Naive thymus-derived CD4-positive, alpha-beta T cell (primary cell): ENCODE results near the gene MSRB1. TPM values are rescaled to one million over a fixed set of nuclear protein-coding genes. Genes with fewer than 3 reads are reported as not detected.

ENCODE experiments used
- ATAC-seq: fragments of 150-1000 bp; cut with Tn5 transposase; 2 replicates; pipeline ENCODE4 v1.10.0; 2021; ENCODE audit warnings: mild to moderate bottlenecking, moderate library complexity
- CTCF ChIA-PET: fragments of 350-600 bp; sonication (Branson Sonifier 250); formaldehyde crosslinking; loops from one replicate; lab custom pipeline; 2021; ENCODE audit warnings: antibody characterized with exemption; lab: Charles Lee
- POLR2A ChIA-PET: fragments of 350-600 bp; sonication (Branson Sonifier 250); formaldehyde crosslinking; loops from one replicate; lab custom pipeline; 2021; ENCODE audit warnings: antibody characterized with exemption, inconsistent platforms; lab: Charles Lee
- DNase-seq, 9 donors: peaks; one replicate each; pipeline versions ENCODE4 v3.0.0 to v3.0.0-alpha.2; 2020 to 2022; ENCODE audit warnings: mixed read lengths in 1 of 9
- H3K27ac ChIP-seq: one replicate; pipeline ENCODE4 v1.7.0; 2013; ENCODE audit warnings: mild to moderate bottlenecking, low read depth, low read length, moderate library complexity
- H3K27me3 ChIP-seq, 2 donors: one replicate each; pipeline ENCODE4 v1.7.0; 2013; ENCODE audit warnings: low read length in 2 of 2, mild to moderate bottlenecking in 2 of 2, moderate library complexity in 2 of 2; ENCODE audit not compliant: control insufficient read depth in 2 of 2, insufficient read depth in 2 of 2
- H3K36me3 ChIP-seq, 3 experiments: 1 replicate in 2 of 3; 2 replicates in 1 of 3; pipeline ENCODE4 v1.7.0; 2013; ENCODE audit warnings: low read length in 3 of 3, mild to moderate bottlenecking in 3 of 3, moderate library complexity in 1 of 3; ENCODE audit not compliant: insufficient read depth in 3 of 3, control insufficient read depth in 2 of 3
- H3K4me1 ChIP-seq, 2 donors: one replicate each; pipeline ENCODE4 v1.7.0; 2013; ENCODE audit warnings: low read length in 2 of 2, mild to moderate bottlenecking in 2 of 2, moderate library complexity in 1 of 2; ENCODE audit not compliant: control insufficient read depth in 2 of 2, insufficient read depth in 2 of 2
- H3K4me3 ChIP-seq: 2 replicates; pipeline ENCODE4 v1.7.0; 2013; ENCODE audit warnings: mild to moderate bottlenecking, low read length
- H3K9me3 ChIP-seq, 3 experiments: 1 replicate in 2 of 3; 2 replicates in 1 of 3; pipeline ENCODE4 v1.7.0; 2013; ENCODE audit warnings: low read length in 3 of 3; ENCODE audit not compliant: control insufficient read depth in 2 of 3
- H3K27ac Mint-ChIP-seq, 9 donors: one replicate each; pipeline ENCODE4 v1.8.0; 2020 to 2022; ENCODE audit warnings: mixed read lengths in 9 of 9, mild to moderate bottlenecking in 8 of 9, moderate library complexity in 5 of 9, inconsistent platforms in 2 of 9
- H3K27me3 Mint-ChIP-seq, 5 donors: one replicate each; pipeline ENCODE4 v1.8.0; 2021 to 2022; ENCODE audit warnings: mixed read lengths in 5 of 5, mild to moderate bottlenecking in 1 of 5
- H3K36me3 Mint-ChIP-seq, 5 donors: one replicate each; pipeline ENCODE4 v1.8.0; 2020 to 2022; ENCODE audit warnings: mixed read lengths in 5 of 5, mild to moderate bottlenecking in 3 of 5, inconsistent platforms in 1 of 5
- H3K4me1 Mint-ChIP-seq, 7 donors: one replicate each; pipeline ENCODE4 v1.8.0; 2020 to 2022; ENCODE audit warnings: mixed read lengths in 7 of 7, mild to moderate bottlenecking in 3 of 7, inconsistent platforms in 1 of 7
- H3K4me3 Mint-ChIP-seq, 10 donors: one replicate each; pipeline ENCODE4 v1.8.0; 2020 to 2022; ENCODE audit warnings: mild to moderate bottlenecking in 10 of 10, mixed read lengths in 10 of 10, moderate library complexity in 6 of 10, inconsistent platforms in 2 of 10
- H3K9me3 Mint-ChIP-seq, 11 donors: one replicate each; pipeline ENCODE4 v1.8.0; 2020 to 2022; ENCODE audit warnings: mixed read lengths in 11 of 11, mild to moderate bottlenecking in 4 of 11, inconsistent platforms in 1 of 11, moderate library complexity in 1 of 11
- intact Hi-C, 2 donors: fragments of 100-400 bp; cut with micrococcal nuclease; formaldehyde crosslinking; loops; one replicate each; pipeline ENCODE4 v1.15.1; 2023
- polyA plus RNA-seq, 2 donors: library from polyadenylated mRNA; unstranded; fragments of 300-500 nt; fragmentation: Illumina TruSeq; gene quantifications; one replicate each; pipeline ENCODE4 v1.2.3, GENCODE V29; 2021
- total RNA-seq, 6 experiments: library from RNA in 5 of 6; stranded (reverse) in 5 of 6; gene quantifications; 1 replicate in 5 of 6; 2 replicates in 1 of 6; pipeline ENCODE4 v1.2.3 and lab custom pipeline; 2021 to 2026

The MSRB1 gene
- total and polyA plus RNA-seq, 7 experiments from 2014 or later, result 5.5 to 27.0 (median 15.6) TPM

GRCh38 chr16:1971796-1972489 is 28.9 kb upstream of the MSRB1 start, which contains the start of gene TBL3:
TBL3 (plus strand) TSS chr16:1972053; CDS start chr16:1972165, 112 bp downstream.
- H3K9me3 ChIP-seq, result no peaks in the 10 kb centered on the region
- intact Hi-C loops, result loop anchor here (1.0 to 5.0 kb wide), 5 partner anchors 8 to 250 kb away; partner anchors contain the start of genes MSRB1 (in 2 of the 2), RPS2 (in 2 of the 2), E4F1 (in 1 of the 2) and NDUFB10 (in 1 of the 2)
- Mint-ChIP-seq H3K27ac (peak within 1 kb of the TSS; percentile 93 to 100 (median 98)), H3K4me1 (peaks cover 16 to 27% (median 20%) of the 10 kb centered on the region in 7 donors), H3K36me3 (peaks cover 0 to 18% (median 7%) of the 10 kb centered on the region in 5 donors), H3K9me3 (peaks cover 0 to 3% (median 0%) of the 10 kb centered on the region in 11 donors), H3K4me3 (peak within 1 kb of the TSS; percentile 87 to 98 (median 95)), H3K27me3 (peaks cover 0 to 4% (median 0%) of the 10 kb centered on the region in 5 donors)
- peaks cover 0 to 36% (median 0%) of the 10 kb centered on the region in 3 experiments for H3K36me3 ChIP-seq
- DNase-seq (peak; percentile 95 to 99 (median 98)), ATAC-seq (peak; percentile 97)
- H3K27ac ChIP-seq, result peak within 1 kb of the TSS; percentile 89
- H3K4me3 ChIP-seq, result peak within 1 kb of the TSS; percentile 81
- CTCF ChIA-PET, result interaction anchor here (1.3 kb wide), 1 partner anchor 168 kb away, joined by 4 read pairs; no protein-coding TSS in a partner anchor
- POLR2A ChIA-PET, result interaction anchor here (0.6 to 3.7 kb wide), 16 partner anchors 9 to 561 kb away, joined by 3 to 38 read pairs (median 6); partner anchors contain the start of genes GFER, MSRB1, NDUFB10 and NOXO1
- H3K27me3 ChIP-seq, result no peaks in the 10 kb centered on the region
- peaks cover 7 to 18% of the 10 kb centered on the region in 2 donors for H3K4me1 ChIP-seq

GRCh38 chr16:1968146-1968953 is 25.4 kb upstream of the MSRB1 start:
- Histone ChIP-seq H3K27ac (no peak overlapping the region), H3K4me3 (no peak overlapping the region), H3K9me3 (no peaks in the 10 kb centered on the region), H3K27me3 (no peaks in the 10 kb centered on the region), H3K4me1 (peaks cover 20 to 33% of the 10 kb centered on the region in 2 donors), H3K36me3 (peaks cover 0 to 10% (median 3%) of the 10 kb centered on the region in 3 experiments)
- CTCF ChIA-PET, result no interaction called here
- H3K9me3 Mint-ChIP-seq, result peaks cover 0 to 3% (median 0%) of the 10 kb centered on the region in 11 donors
- intact Hi-C loops, result loop anchor here in 1 of 2 donors (10.0 kb wide), 1 partner anchor 354 kb away; the partner anchor contains the start of genes CRAMP1 and IFT140
- peaks cover 0 to 4% (median 0%) of the 10 kb centered on the region in 5 donors for H3K27me3 Mint-ChIP-seq
- POLR2A ChIA-PET, result interaction anchor here (0.6 to 1.9 kb wide), 3 partner anchors 101 to 1314 kb away, joined by 3 to 6 read pairs (median 3); partner anchors contain the start of gene TRAF7
- ATAC-seq (no peak), DNase-seq (no peak)
- H3K4me1 Mint-ChIP-seq, result peaks cover 28 to 37% (median 33%) of the 10 kb centered on the region in 7 donors
- H3K4me3 Mint-ChIP-seq, result no peak overlapping the region
- peaks cover 3 to 15% (median 5%) of the 10 kb centered on the region in 5 donors for H3K36me3 Mint-ChIP-seq
- peak overlapping the region in 3 of 9 donors; percentile 20 to 28 (median 23) for H3K27ac Mint-ChIP-seq

GRCh38 chr16:1966460-1966859 is 23.5 kb upstream of the MSRB1 start, which contains the start of gene RNF151:
RNF151 (plus strand) TSS chr16:1966856; CDS start chr16:1966882, 26 bp downstream.
- no peak for ATAC-seq
- Histone ChIP-seq H3K9me3 (no peaks in the 10 kb centered on the region), H3K4me3 (peak within 1 kb of the TSS; percentile 81), H3K27me3 (no peaks in the 10 kb centered on the region), H3K4me1 (peaks cover 23 to 24% of the 10 kb centered on the region in 2 donors), H3K36me3 (peaks cover 8 to 22% (median 10%) of the 10 kb centered on the region in 3 experiments), H3K27ac (peak within 1 kb of the TSS; percentile 100)
- H3K36me3 Mint-ChIP-seq, result peaks cover 3 to 17% (median 5%) of the 10 kb centered on the region in 5 donors
- ChIA-PET CTCF (interaction anchor here (0.8 to 1.2 kb wide), 3 partner anchors 22 to 189 kb away, joined by 3 to 4 read pairs (median 3); partner anchors contain the start of gene TRAF7), POLR2A (interaction anchor here (0.7 to 3.5 kb wide), 7 partner anchors 24 to 442 kb away, joined by 3 to 52 read pairs (median 17); partner anchors contain the start of genes MSRB1, NUBP2, SPSB3 and SYNGR3)
- no peaks in the 10 kb centered on the region for H3K9me3 Mint-ChIP-seq
- intact Hi-C loops, result loop anchor here in 1 of 2 donors (10.0 kb wide), 1 partner anchor 352 kb away; the partner anchor contains the start of genes CRAMP1 and IFT140
- no peaks in the 10 kb centered on the region for H3K27me3 Mint-ChIP-seq
- H3K4me1 Mint-ChIP-seq, result peaks cover 17 to 42% (median 26%) of the 10 kb centered on the region in 7 donors
- peak within 1 kb of the TSS; percentile 89 to 97 (median 94) for H3K4me3 Mint-ChIP-seq
- H3K27ac Mint-ChIP-seq, result peak within 1 kb of the TSS in 8 of 9 donors; percentile 96 to 98 (median 97)
- no peak for DNase-seq

- ATAC-seq (no peak), DNase-seq (no peak)
- Mint-ChIP-seq H3K27ac (peak overlapping the region; percentile 95 to 98 (median 97)), H3K36me3 (peaks cover 3 to 23% (median 10%) of the 10 kb centered on the region in 5 donors), H3K4me3 (peak overlapping the region; percentile 89 to 97 (median 94)), H3K27me3 (no peaks in the 10 kb centered on the region), H3K9me3 (no peaks in the 10 kb centered on the region), H3K4me1 (peaks cover 19 to 43% (median 27%) of the 10 kb centered on the region in 7 donors)
- Histone ChIP-seq H3K36me3 (peaks cover 8 to 22% (median 10%) of the 10 kb centered on the region in 3 experiments), H3K4me3 (peak overlapping the region; percentile 81), H3K9me3 (no peaks in the 10 kb centered on the region), H3K27ac (peak overlapping the region; percentile 100), H3K4me1 (peaks cover 21 to 33% of the 10 kb centered on the region in 2 donors), H3K27me3 (no peaks in the 10 kb centered on the region)
- CTCF ChIA-PET, result interaction anchor here (0.8 to 1.2 kb wide), 3 partner anchors 21 to 190 kb away, joined by 3 to 4 read pairs (median 3); partner anchors contain the start of gene TRAF7
- intact Hi-C loops, result loop anchor here (2.0 to 10.0 kb wide), 5 partner anchors 25 to 1285 kb away; partner anchors contain the start of genes CRAMP1 (in 1 of the 2), IFT140 (in 1 of the 2), PGP (in 1 of the 2) and STUB1 (in 1 of the 2)
- POLR2A ChIA-PET, result interaction anchor here (0.6 to 3.5 kb wide), 33 partner anchors 9 to 1586 kb away, joined by 3 to 61 read pairs (median 5); partner anchors contain the start of genes AMDHD2, EME2, FAHD1 and GFER
Observed at GRCh38 chr16:1965396-1966001, 22.5 kb upstream of the MSRB1 start.
